CD14-positive monocyte (primary cell): ENCODE data around the gene CXorf58. TPM values are rescaled to one million over a fixed set of nuclear protein-coding genes. Genes with fewer than 3 reads are reported as not detected.

ENCODE experiments used
- DNase-seq, 3 donors: peaks; one replicate each; pipeline ENCODE4 v3.0.0-alpha.2; 2011 to 2022
- H2AFZ ChIP-seq: 2 replicates; pipeline ENCODE4 v1.6.0; 2012; ENCODE audit warnings: mild to moderate bottlenecking, low read depth, low read length, inconsistent platforms; ENCODE audit not compliant: insufficient read depth, poor library complexity, severe bottlenecking
- H3K27ac ChIP-seq, 2 donors: 1 replicate in 1 of 2; 2 replicates in 1 of 2; pipeline ENCODE4 v1.5.1; 2012 to 2013; ENCODE audit warnings: low read length in 2 of 2, control low read depth in 1 of 2, inconsistent platforms in 1 of 2, low read depth in 1 of 2, mild to moderate bottlenecking in 1 of 2
- H3K27me3 ChIP-seq, 2 donors: one replicate each; pipeline versions ENCODE4 v1.6.0 to v1.6.1; 2011 to 2013; ENCODE audit warnings: low read length in 2 of 2; ENCODE audit not compliant: control insufficient read depth in 2 of 2, insufficient read depth in 2 of 2
- H3K36me3 ChIP-seq, 2 donors: replicated peaks in 1 of 2; 1 replicate in 1 of 2; 2 replicates in 1 of 2; pipeline versions ENCODE4 v1.5.1 to v1.6.1; 2012 to 2013; ENCODE audit warnings: low read length in 2 of 2, control low read depth in 1 of 2, inconsistent platforms in 1 of 2, mild to moderate bottlenecking in 1 of 2; ENCODE audit not compliant: insufficient read depth in 2 of 2, control insufficient read depth in 1 of 2
- H3K4me1 ChIP-seq, 2 donors: 1 replicate in 1 of 2; 2 replicates in 1 of 2; pipeline versions ENCODE4 v1.5.1 to v1.6.1; 2012 to 2013; ENCODE audit warnings: low read length in 2 of 2, control low read depth in 1 of 2, inconsistent platforms in 1 of 2, mild to moderate bottlenecking in 1 of 2, moderate library complexity in 1 of 2; ENCODE audit not compliant: insufficient read depth in 2 of 2, control insufficient read depth in 1 of 2
- H3K4me2 ChIP-seq: replicated peaks from 2 replicates; pipeline ENCODE3; 2012; ENCODE audit warnings: low read length, moderate library complexity, mild to moderate bottlenecking; ENCODE audit not compliant: poor library complexity, severe bottlenecking; ENCODE audit errors: extremely low read depth
- H3K4me3 ChIP-seq, 3 experiments: fragments of 200-600 bp in 1 of 3; sonication (generic) in 1 of 3; replicated peaks in 1 of 3; 1 replicate in 2 of 3; 2 replicates in 1 of 3; pipeline ENCODE4 v1.5.1; 2011 to 2013; ENCODE audit warnings: low read length in 3 of 3, mild to moderate bottlenecking in 3 of 3, control low read depth in 2 of 3, low read depth in 2 of 3, inconsistent platforms in 1 of 3, moderate library complexity in 1 of 3
- H3K79me2 ChIP-seq: 2 replicates; pipeline ENCODE4 v1.6.0; 2012; ENCODE audit warnings: mild to moderate bottlenecking, control low read depth, inconsistent platforms, low read length, moderate library complexity; ENCODE audit not compliant: insufficient read depth
- H3K9ac ChIP-seq: 2 replicates; pipeline ENCODE4 v1.6.0; 2017; ENCODE audit warnings: low read length, mild to moderate bottlenecking; ENCODE audit not compliant: insufficient read depth, poor library complexity, severe bottlenecking
- H3K9me3 ChIP-seq, 2 donors: replicated peaks in 1 of 2; 1 replicate in 1 of 2; 2 replicates in 1 of 2; pipeline versions ENCODE4 v1.5.1 to v1.6.1; 2012 to 2013; ENCODE audit warnings: low read length in 2 of 2, control low read depth in 1 of 2; ENCODE audit not compliant: control insufficient read depth in 1 of 2, insufficient read depth in 1 of 2
- H4K20me1 ChIP-seq: 2 replicates; pipeline ENCODE4 v1.6.0; 2012; ENCODE audit warnings: mild to moderate bottlenecking, low read length, control low read depth, moderate library complexity; ENCODE audit not compliant: insufficient read depth
- H3K27ac Mint-ChIP-seq, 7 donors: one replicate each; pipeline ENCODE4 v1.8.0; 2020; ENCODE audit warnings: mild to moderate bottlenecking in 7 of 7, mixed read lengths in 7 of 7, moderate library complexity in 6 of 7, inconsistent platforms in 2 of 7
- H3K27me3 Mint-ChIP-seq, 3 donors: one replicate each; pipeline ENCODE4 v1.8.0; 2021 to 2022; ENCODE audit warnings: low read depth in 3 of 3, mild to moderate bottlenecking in 3 of 3, mixed read lengths in 3 of 3, moderate library complexity in 3 of 3, inconsistent platforms in 1 of 3
- H3K36me3 Mint-ChIP-seq, 2 donors: one replicate each; pipeline ENCODE4 v1.8.0; 2020; ENCODE audit warnings: mixed read lengths in 2 of 2, inconsistent platforms in 1 of 2, mild to moderate bottlenecking in 1 of 2
- H3K4me1 Mint-ChIP-seq: one replicate; pipeline ENCODE4 v1.8.0; 2020; ENCODE audit warnings: mild to moderate bottlenecking, mixed read lengths
- H3K4me3 Mint-ChIP-seq, 2 donors: one replicate each; pipeline ENCODE4 v1.8.0; 2020; ENCODE audit warnings: mild to moderate bottlenecking in 2 of 2, mixed read lengths in 2 of 2, moderate library complexity in 1 of 2
- H3K9me3 Mint-ChIP-seq, 7 donors: one replicate each; pipeline ENCODE4 v1.8.0; 2020 to 2022; ENCODE audit warnings: mixed read lengths in 7 of 7, mild to moderate bottlenecking in 6 of 7, moderate library complexity in 6 of 7, inconsistent platforms in 2 of 7
- WGBS: methylation state at CpG from one replicate; pipeline ENCODE4 v1.1.5; 2013; ENCODE audit warnings: missing lambda C conversion rate; ENCODE audit not compliant: insufficient coverage; 5-methylcytosine and 5-hydroxymethylcytosine counted together
- intact Hi-C, 2 donors: fragments of 100-400 bp; cut with micrococcal nuclease; formaldehyde crosslinking; loops; one replicate each; pipeline versions ENCODE4 v1.15.0 to v1.15.1; 2023
- polyA plus RNA-seq, 3 donors: library from polyadenylated mRNA; depleted of rRNA in 1 of 3; unstranded in 2 of 3; stranded (reverse) in 1 of 3; fragments of 300-500 nt in 2 of 3; fragments of >200 nt in 1 of 3; fragmentation: Illumina TruSeq in 2 of 3; gene quantifications; 1 replicate in 2 of 3; 2 replicates in 1 of 3; pipeline ENCODE4 v1.2.3, GENCODE V29; 2012 to 2021
- TF ChIP-seq, protein P1 (sequence below): fragments of 200-600 bp; IDR thresholded peaks from one replicate; pipeline ENCODE4 v1.8.0; 2022; ENCODE audit warnings: antibody characterized with exemption, mild to moderate bottlenecking

The CXorf58 gene
- polyA plus RNA-seq, 3 donors: not detected

DNA sequence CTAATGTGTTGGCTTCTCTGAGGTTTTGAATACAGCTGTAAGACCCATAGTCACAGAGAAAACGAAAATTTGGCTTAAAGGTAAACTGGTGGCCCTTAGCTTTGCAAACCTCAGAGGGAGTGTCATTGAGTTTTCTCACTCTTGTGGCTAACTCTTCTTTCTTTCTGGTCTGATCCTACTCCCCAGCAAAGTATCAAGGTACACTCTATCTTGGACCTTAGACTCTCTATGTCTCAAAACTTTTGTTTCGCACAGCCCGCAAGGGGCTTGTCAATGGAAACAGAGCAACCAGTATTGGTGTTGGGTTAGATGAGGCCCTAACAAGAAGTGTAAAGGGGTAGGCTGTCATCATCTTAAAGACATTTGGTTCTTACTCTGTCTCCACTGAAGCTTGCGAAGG, 19.9 kb upstream of the CXorf58 start:
- H3K27ac Mint-ChIP-seq: no peak overlapping the region
- H3K27ac ChIP-seq: no peak overlapping the region
- WGBS: no CpG with 5 or more reads among the region's 4 CpGs

DNA sequence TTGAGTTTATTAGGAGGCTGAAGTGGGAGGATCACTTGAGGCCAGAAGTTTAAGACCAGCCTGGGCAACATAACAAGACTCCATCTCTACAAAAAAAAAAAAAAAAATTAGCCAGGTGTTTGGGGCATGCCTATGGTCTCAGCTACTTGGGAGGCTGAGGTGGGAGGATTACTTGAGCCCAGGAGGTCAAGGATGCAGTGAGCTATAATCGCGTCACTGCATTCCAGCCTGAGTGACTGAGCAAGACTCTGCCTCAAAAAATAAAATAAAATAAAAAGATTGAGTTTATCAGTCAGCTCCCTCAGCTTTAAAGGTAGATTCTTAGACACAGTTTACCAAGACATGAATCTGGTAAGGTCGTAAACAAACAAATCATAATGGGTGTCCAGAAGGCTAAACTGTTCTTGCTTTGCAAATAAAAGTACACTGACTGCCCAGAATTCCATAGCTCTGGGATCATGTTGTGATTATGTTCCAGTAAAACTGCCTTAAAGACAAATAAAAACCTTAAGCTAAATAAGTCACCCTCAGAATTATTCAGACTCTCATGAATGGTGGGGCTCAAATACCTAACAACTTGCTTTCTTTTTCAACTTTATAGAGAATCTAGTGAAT, 18.8 kb upstream of the CXorf58 start:
- Mint-ChIP-seq H3K27me3 (peaks cover 0 to 14% (median 1%) of the 10 kb centered on the region in 3 donors), H3K4me3 (no peak overlapping the region), H3K9me3 (peaks cover 0 to 3% (median 0%) of the 10 kb centered on the region in 7 donors), H3K36me3 (no peaks in the 10 kb centered on the region), H3K27ac (no peak overlapping the region), H3K4me1 (peaks cover 20% of the 10 kb centered on the region)
- Histone ChIP-seq H3K4me2 (no peak overlapping the region), H3K79me2 (no peaks in the 10 kb centered on the region), H3K27me3 (no peaks in the 10 kb centered on the region), H4K20me1 (no peaks in the 10 kb centered on the region), H2AFZ (no peak overlapping the region), H3K9me3 (no peaks in the 10 kb centered on the region), H3K4me3 (no peak overlapping the region), H3K9ac (no peak overlapping the region), H3K36me3 (no peaks in the 10 kb centered on the region), H3K27ac (no peak overlapping the region), H3K4me1 (peaks cover 12 to 18% of the 10 kb centered on the region in 2 donors)
- DNase-seq: no peak
- intact Hi-C loops: no loop called here
- TF ChIP-seq, protein P1, sequence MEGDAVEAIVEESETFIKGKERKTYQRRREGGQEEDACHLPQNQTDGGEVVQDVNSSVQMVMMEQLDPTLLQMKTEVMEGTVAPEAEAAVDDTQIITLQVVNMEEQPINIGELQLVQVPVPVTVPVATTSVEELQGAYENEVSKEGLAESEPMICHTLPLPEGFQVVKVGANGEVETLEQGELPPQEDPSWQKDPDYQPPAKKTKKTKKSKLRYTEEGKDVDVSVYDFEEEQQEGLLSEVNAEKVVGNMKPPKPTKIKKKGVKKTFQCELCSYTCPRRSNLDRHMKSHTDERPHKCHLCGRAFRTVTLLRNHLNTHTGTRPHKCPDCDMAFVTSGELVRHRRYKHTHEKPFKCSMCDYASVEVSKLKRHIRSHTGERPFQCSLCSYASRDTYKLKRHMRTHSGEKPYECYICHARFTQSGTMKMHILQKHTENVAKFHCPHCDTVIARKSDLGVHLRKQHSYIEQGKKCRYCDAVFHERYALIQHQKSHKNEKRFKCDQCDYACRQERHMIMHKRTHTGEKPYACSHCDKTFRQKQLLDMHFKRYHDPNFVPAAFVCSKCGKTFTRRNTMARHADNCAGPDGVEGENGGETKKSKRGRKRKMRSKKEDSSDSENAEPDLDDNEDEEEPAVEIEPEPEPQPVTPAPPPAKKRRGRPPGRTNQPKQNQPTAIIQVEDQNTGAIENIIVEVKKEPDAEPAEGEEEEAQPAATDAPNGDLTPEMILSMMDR: no peak
- no CpG with 5 or more reads among the region's 3 CpGs for WGBS

More for the DNA sequence above, 19.9 kb upstream of the CXorf58 start:
- no peak overlapping the region for H3K4me3 Mint-ChIP-seq
- no peaks in the 10 kb centered on the region for H3K79me2 ChIP-seq
- no peak overlapping the region for H3K4me3 ChIP-seq
- H3K4me1 Mint-ChIP-seq: peaks cover 29% of the 10 kb centered on the region
- no peaks in the 10 kb centered on the region for H4K20me1 ChIP-seq
- no peaks in the 10 kb centered on the region for H3K9me3 ChIP-seq
- no peak for DNase-seq
- H3K9me3 Mint-ChIP-seq: peaks cover 0 to 3% (median 0%) of the 10 kb centered on the region in 7 donors
- no peak overlapping the region for H2AFZ ChIP-seq
- intact Hi-C loops: no loop called here
- H3K4me2 ChIP-seq: no peak overlapping the region
- peaks cover 0 to 21% (median 1%) of the 10 kb centered on the region in 3 donors for H3K27me3 Mint-ChIP-seq
- TF ChIP-seq, protein P1: no peak
- H3K9ac ChIP-seq: no peak overlapping the region
- no peaks in the 10 kb centered on the region for H3K36me3 Mint-ChIP-seq
- no peaks in the 10 kb centered on the region for H3K36me3 ChIP-seq
- H3K27me3 ChIP-seq: no peaks in the 10 kb centered on the region
- peaks cover 23 to 27% of the 10 kb centered on the region in 2 donors for H3K4me1 ChIP-seq
